Activated naive CD4-positive, alpha-beta T cell (primary cell): ENCODE data around the gene ZNF784.
A peak's percentile ranks its signal among the peaks of the same experiment; 100 is the strongest.

Experiments
- DNase-seq, 4 experiments: peaks; one replicate each; lab custom pipeline; 2025; lab: John Stamatoyannopoulos, UW

ZNF784 gene

DNA sequence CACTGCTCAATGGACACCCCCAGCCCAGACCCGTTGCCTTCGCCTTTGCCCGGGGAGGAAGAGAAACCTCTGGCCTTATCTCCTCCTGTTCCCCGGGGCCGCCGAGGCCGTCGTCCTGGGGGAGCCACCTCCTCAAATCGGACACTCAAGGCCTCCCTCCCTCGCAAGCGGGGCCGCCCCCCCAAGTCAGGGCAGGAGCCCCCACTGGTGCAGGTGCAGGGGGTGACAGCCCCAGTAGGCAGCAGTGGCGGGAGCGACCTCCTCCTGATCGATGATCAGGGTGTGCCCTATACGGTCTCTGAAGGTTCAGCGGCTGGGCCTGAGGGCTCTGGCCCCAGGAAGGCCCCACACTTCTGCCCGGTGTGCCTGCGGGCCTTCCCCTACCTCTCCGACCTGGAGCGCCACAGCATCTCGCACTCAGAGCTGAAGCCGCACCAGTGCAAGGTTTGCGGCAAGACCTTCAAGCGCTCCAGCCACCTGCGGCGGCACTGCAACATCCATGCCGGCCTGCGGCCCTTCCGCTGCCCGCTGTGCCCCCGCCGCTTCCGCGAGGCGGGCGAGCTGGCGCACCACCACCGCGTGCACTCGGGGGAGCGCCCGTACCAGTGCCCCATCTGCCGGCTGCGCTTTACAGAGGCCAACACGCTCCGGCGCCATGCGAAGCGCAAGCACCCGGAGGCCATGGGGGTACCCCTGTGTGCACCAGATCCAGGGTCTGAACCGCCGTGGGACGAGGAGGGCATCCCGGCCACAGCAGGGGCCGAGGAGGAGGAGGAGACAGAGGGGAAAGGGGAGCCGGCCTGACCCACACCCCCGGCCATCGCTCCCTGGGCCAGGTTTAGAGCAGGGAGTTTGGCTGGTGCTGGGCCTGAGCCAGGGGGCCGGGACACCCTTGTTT lies 22.0 kb downstream of the ZNF784 start:
- DNase-seq, result no peak

- DNase-seq, result no peak
Measured at GRCh38 chr19:55601084-55601483, 23.3 kb downstream of the ZNF784 start.

- no peak for DNase-seq
Measured at GRCh38 chr19:55600662-55601028, 23.7 kb downstream of the ZNF784 start.

DNA sequence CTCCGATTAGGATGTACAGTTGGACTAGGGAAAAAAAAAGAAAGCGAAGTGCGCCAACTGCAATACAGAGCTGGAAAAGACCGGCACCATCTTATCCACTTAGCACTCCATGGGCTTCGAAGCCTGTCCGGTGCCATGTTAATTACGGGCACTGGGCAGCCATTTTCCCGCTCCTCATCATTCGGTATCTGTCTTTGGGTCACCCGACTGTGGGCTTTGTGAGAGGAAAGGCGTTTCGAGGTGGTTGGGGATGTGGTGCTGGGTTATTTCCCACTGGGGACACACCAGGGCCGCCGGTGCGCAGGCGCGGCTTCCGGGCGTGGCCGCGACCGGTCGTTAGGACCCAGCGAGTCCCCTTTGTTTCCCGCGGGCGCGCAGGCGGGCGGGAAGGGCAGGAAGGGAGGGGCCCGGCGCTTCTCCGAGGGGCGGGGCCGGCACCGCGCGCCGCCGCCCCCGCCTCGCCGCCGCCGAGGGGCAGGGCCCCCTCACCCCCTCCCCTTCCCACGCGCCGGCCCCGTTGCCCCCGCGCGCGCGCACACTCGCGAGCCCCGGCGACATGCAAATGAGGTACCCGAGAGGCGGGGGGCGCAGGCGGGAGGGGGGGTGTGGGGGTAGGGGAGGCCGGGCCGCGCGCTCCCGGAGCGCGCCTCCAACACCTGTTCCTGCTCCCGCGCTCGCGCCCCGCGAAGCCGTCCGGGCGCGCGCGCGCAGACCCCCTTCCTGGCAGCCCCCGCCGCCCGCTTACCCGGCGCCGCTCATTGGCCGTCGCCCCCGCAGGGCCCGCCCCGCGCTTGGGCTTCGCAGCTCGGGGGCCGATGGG lies 24.3 kb downstream of the ZNF784 start, which contains the start of gene ZNF524:
Gene ZNF524 (plus strand): TSS at position 447 of the 820 bp plus-strand sequence. CDS start 1,825 bp downstream, outside the sequence.
- peak; percentile 61 to 84 (median 72) for DNase-seq

DNA sequence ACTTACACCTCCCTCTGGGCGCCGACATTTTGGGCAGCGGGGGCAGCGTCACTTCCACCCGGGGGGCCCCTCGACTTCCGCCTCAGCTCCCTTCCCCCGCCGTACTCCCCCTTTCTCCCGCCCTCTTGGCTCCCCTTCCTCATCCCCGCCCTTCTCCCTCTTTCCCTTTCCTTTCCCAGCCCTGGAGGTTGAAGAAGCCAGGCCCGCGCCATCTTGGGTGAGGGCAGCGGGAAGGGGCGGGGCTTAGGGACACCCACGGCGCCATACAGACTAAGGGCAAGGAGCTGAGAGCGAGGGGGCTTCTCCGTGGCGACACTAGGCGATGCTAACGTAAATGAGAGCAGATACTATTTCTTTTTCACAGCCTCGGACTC lies 24.9 kb downstream of the ZNF784 start, which contains the start of gene FIZ1:
Gene FIZ1 (minus strand): TSS at position 50 of the 374 bp plus-strand sequence. CDS start 1,652 bp downstream, outside the sequence.
- peak; percentile 84 to 94 (median 90) for DNase-seq

DNA sequence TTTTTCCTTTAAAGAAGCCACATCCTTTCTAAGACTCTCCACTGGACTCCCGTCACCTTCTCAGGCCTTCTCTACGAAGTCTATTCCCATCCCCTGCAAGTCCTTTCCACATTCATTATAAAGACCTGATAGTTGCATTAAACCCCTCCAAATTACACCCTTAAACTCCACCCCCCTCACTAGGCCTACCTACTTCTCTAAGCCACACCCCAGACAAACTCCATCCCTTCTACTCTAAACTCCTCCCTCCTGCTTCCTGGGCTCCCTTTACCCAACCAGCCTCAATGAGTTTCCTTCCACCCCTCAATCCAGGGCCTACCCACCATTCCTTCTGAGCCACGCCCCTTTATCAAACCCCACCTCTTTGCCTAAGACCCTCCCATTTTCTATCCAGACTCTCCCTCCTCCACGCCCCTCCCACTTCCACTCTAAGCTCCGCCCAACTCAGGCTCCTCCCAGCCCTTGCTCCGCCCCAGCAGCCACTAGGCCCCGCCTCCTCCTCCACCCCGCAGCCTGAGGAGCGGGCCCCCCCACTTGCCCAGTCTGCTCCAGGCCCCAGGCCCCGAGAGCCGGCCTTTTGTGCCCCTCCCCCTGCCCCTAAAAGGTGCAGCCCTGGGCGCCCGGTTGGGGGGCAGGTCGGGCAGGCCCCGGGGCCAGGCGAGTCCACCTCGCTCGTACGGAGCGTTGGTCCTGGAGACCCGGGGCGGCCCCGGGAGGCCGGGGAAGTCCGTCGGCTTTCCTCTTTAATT lies 25.5 kb downstream of the ZNF784 start:
- peak; percentile 82 to 85 (median 84) for DNase-seq

DNA sequence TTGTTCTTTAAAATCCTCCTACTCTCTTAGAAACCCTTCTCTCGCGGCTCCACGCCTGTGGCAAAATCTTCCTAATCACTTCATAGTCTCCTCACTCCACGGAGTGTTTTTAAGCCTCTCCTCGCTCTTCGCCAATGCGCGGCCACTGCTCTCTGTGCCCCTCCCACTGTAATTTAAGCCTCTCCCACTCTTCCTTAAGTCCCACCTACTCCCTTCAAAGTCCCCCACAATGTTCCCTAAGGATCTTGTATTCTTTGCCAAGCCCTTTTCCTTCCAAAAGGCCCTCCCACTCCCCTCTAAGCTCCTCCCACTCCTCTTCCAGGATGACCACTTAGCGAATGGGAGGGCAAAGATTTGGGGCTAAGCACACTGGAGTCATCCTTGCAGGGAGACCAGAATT lies 26.3 kb downstream of the ZNF784 start:
- no peak for DNase-seq

GRCh38 chr19:55597501-55597921 lies 26.9 kb downstream of the ZNF784 start:
- no peak for DNase-seq

GRCh38 chr19:55596304-55596703 lies 28.1 kb downstream of the ZNF784 start:
- DNase-seq, result no peak

DNA sequence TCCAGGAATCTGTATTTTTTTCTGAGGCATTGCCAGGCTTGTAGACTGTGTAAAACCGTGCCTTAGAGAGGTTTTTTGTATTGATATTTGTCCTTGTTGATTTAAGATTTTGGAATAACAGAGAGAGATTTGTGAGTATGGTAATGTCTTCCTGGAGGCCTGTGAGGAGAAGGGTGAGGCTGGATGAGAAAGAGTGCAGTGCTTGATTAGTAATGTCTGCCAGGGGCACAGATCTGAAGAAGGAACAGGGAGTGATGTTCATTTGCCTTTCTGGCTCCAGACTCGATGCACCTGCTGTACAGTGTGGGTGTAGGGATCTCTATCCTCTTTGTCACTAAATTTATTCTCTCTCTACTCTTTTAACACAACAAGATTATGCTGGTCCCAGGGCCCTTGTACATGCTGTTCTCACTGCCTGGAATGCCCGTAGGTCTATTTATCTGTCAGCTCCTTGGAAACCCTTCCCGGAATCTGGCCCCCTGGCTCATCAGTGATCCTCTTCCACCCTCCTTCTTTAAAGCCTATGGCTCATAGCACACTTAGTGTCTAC lies 29.3 kb downstream of the ZNF784 start:
- no peak for DNase-seq

- no peak for DNase-seq
Measured at GRCh38 chr19:55593096-55593772, 31.1 kb downstream of the ZNF784 start.

DNA sequence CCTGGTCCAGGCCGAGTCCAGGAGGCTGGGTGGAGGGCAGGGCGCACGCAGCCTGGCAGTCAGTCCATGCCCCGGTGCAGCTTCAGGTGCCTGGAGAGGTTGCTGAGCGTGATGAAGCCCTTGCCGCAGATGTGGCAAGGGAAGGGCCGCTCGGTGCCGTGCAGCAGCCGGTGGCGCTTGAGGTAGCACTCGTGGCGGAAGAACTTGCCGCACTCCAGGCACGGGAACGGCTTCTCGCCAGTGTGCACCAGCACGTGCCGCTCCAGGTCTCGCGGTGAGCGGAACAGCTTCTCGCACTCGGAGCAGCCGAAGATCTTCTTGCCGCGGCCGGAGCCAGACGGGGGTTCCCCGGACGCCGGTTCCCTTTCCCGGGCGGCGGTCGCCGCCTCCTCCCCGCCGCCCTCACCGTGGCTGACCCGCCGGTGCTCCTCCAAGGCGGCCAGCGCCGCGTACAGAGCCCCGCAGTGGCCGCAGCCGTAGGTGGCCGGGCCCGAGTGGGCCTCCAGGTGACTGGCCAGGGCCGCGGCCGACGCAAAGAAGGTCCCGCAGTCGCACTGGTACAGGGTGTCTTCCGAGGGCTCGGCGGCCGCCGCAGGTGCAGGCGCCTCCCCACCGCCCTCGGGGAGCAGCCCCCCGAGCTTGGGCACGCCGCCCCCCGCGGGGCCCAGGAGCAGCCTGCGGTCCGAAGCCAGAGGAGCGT lies 31.8 kb downstream of the ZNF784 start:
- DNase-seq, result no peak

GRCh38 chr19:55591555-55591954 lies 32.8 kb downstream of the ZNF784 start:
- no peak for DNase-seq

DNA sequence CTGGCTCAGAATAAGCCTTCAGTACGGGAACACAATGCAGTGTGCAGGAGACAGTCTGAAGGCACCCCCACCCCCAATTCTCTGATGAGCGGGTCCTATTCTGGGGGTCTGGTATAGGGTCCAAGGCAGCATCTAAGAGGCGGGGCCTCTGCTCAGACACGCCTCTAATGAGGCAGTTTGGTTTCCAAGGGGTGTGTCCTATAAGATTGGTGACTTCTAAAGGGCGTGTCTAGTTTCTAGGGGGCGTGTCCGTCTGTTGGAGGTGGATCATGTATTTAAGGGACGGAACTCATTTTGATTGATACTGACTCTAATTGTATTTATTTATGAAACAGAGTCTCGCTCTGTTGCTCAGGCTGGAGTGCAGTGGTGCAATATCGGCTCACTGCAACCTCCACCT lies 33.7 kb downstream of the ZNF784 start:
- DNase-seq, result no peak

GRCh38 chr19:55590109-55590508 lies 34.3 kb downstream of the ZNF784 start:
- DNase-seq, result no peak

DNA sequence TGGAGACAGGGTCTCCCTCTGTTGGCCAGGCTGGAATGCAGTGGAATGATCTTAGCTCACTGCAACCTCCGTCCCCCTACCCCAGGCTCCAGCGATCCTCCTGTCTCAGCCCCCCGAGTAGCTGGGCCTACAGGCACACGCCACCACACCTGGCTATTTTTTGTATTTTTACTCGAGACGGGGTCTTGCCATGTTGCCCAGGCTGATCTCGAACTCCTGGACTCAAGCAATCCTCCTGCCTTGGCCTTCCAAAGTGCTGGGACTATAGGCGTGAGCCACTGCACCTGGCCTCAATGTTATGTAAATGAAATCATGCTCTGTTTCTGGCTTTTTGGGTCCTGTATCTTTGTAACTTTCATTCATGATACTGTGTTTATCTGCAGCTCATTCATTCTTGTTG lies 35.6 kb downstream of the ZNF784 start:
- DNase-seq, result no peak

DNA sequence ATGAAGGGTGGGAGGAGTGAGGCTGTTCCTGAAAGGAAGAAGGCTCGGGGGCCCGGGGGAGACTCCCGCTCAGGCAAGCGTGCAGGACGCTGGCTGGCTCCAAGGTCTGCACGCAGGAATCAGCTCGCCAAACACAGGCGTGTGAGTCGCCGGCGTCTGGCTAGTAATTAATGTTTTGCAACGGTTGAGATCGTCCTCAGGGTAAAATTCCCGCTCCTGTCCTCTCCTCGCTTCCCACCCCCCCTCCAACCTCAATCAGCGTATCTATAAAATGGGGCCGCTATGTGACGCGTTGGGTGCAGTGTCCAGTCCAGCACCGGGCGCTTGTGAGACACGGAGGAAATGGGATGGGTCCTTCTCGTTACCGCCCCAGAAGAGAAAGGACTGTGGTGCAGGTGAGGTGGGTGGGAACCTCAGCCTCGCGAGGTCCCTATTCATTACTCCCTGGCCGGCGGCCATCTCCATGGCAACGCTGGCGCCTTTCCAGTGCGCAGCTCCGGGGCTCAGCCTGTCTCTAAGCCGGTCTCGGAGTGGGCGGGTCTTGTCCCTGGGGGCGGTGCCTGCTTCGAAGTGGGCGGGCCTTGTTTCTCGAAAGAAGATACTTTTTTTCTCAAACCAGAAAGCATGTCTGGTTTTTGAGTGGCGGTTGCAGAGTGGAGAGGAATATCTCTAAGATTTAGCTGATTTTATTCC lies 37.2 kb downstream of the ZNF784 start:
- DNase-seq, result peak; percentile 66 to 91 (median 84)

DNA sequence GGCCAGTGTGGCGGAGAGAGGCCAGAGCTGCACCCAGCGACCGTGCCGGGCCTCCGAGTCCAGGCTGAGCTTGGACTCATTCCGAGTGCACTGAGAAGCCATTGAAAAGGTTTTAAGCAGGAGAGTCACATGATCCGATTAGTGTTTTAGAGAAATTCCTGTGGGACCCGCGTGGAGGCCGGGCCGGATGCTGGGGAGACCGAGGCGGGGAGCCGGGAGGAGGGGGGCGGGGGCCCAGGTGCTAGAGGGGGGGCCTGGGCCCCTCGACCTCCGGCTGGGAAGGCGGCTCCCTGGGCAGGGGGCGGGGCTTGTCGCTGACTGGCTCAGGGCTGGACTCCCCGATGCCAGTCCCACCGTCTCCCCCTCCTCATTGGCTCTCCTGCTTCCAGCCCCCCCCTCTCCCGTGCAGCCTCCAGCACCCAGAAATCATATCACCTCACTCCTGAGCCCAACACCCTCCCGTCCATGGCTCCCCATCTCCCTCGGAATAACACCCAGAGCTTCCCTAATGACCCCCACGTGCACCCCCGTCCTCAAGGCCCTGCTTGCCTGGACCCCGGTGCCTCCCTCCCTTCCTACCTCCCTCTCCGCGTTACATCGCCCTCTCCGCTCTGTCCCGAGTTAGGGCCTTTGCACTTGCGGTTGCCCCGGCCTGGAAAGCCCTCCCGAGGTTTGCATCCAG lies 38.6 kb downstream of the ZNF784 start:
- DNase-seq, result peak in 2 of 4 experiments; percentile 21 to 36

DNA sequence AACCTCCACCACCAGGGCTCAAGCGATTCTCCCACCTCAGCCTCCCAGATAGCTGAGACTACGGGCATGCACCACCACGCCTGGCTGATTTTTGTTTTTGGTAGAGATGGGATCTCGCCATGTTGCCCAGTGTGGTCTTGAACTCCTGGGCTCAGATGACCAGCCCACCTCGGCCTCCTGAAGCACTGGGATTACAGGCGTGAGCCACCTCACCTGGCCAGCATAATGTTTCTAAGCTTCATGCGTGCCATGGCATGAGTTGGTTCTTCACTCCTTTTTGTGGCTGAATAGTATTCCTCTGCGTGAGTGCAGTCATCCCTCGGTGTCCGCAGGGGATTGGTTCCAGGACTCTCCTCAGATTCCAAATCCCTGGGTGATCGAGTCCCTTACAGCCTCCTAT lies 39.5 kb downstream of the ZNF784 start:
- no peak for DNase-seq
